OCI-LY3 (cell line): ENCODE data around the gene UBR1.

Experiments used
- H2AFZ ChIP-seq: fragments of 200-600, 300-600 bp; shearing (Covaris generic); 2 replicates; pipeline ENCODE4 v1.6.0; 2014; ENCODE audit warnings: antibody characterized with exemption, low read depth, low read length
- H3K27ac ChIP-seq: fragments of 200-600, 300-600 bp; sonication (generic); 2 replicates; pipeline ENCODE4 v1.5.1; 2014; ENCODE audit warnings: mild to moderate bottlenecking, low read length, moderate library complexity, mixed read lengths
- H3K27me3 ChIP-seq: fragments of 200-600, 300-600 bp; sonication (generic); 2 replicates; pipeline ENCODE4 v1.6.1; 2014; ENCODE audit warnings: low read depth, low read length, mixed read lengths
- H3K36me3 ChIP-seq: fragments of 200-600, 300-600 bp; sonication (generic); replicated peaks from 2 replicates; pipeline ENCODE3; 2014; ENCODE audit warnings: low read depth, low read length, mixed read lengths
- H3K4me1 ChIP-seq: fragments of 300-600, 200-600 bp; sonication (generic); 2 replicates; pipeline ENCODE4 v1.6.1; 2014; ENCODE audit warnings: low read length, mixed read lengths
- H3K4me2 ChIP-seq: fragments of 200-600, 300-600 bp; sonication (generic); 2 replicates; pipeline ENCODE4 v1.6.1; 2014; ENCODE audit warnings: low read length, mixed read lengths
- H3K4me3 ChIP-seq: fragments of 300-600, 200-600 bp; sonication (generic); 2 replicates; pipeline ENCODE4 v1.5.1; 2014; ENCODE audit warnings: antibody characterized with exemption, mild to moderate bottlenecking, low read length, moderate library complexity
- H3K79me2 ChIP-seq: fragments of 300-600, 200-600 bp; shearing (Covaris generic); 2 replicates; pipeline ENCODE4 v1.6.1; 2014; ENCODE audit warnings: mild to moderate bottlenecking, low read length, mixed read lengths
- H3K9ac ChIP-seq: fragments of 300-600, 200-600 bp; shearing (Covaris generic); 2 replicates; pipeline ENCODE4 v1.6.0; 2014; ENCODE audit warnings: mild to moderate bottlenecking, low read length, moderate library complexity
- H3K9me3 ChIP-seq: fragments of 200-600, 300-600 bp; shearing (Covaris generic); 2 replicates; pipeline ENCODE4 v1.6.1; 2014; ENCODE audit warnings: low read length, mixed read lengths; ENCODE audit not compliant: insufficient read depth
- H4K20me1 ChIP-seq: fragments of 200-600, 300-600 bp; sonication (generic); 2 replicates; pipeline ENCODE4 v1.6.1; 2016; ENCODE audit warnings: low read length, mixed read lengths; ENCODE audit not compliant: insufficient read depth
- EZH2phosphoT487 ChIP-seq: fragments of 200-600 bp; shearing (Covaris generic); IDR thresholded peaks from 2 replicates; pipeline ENCODE4 v1.6.1; 2018; ENCODE audit warnings: antibody characterized with exemption, mixed run types, low read depth
- TF ChIP-seq, protein P1 (sequence below): fragments of 200-600, 300-600 bp; sonication (generic); IDR thresholded peaks from 2 replicates; pipeline ENCODE4 v1.5.1; 2014; ENCODE audit warnings: antibody characterized with exemption, low read length, low read depth

UBR1 gene

GRCh38 chr15:43106486-43106829, 620 bp upstream of the UBR1 start:
- Histone ChIP-seq H3K27ac (peak overlapping the region; percentile 28), H3K36me3 (peaks cover 19% of the 10 kb centered on the region), H3K9me3 (no peaks in the 10 kb centered on the region), H3K4me1 (peaks cover 7% of the 10 kb centered on the region; the same call in 1 of the 2 replicates), H3K4me3 (peak overlapping the region; percentile 92), H3K79me2 (peaks cover 40% of the 10 kb centered on the region), H4K20me1 (no peaks in the 10 kb centered on the region), H3K9ac (peak overlapping the region; percentile 84), H3K4me2 (peak overlapping the region; percentile 71), H2AFZ (peak overlapping the region; percentile 48; the same call in 1 of the 2 replicates), H3K27me3 (no peaks in the 10 kb centered on the region)
- TF ChIP-seq, protein P1, sequence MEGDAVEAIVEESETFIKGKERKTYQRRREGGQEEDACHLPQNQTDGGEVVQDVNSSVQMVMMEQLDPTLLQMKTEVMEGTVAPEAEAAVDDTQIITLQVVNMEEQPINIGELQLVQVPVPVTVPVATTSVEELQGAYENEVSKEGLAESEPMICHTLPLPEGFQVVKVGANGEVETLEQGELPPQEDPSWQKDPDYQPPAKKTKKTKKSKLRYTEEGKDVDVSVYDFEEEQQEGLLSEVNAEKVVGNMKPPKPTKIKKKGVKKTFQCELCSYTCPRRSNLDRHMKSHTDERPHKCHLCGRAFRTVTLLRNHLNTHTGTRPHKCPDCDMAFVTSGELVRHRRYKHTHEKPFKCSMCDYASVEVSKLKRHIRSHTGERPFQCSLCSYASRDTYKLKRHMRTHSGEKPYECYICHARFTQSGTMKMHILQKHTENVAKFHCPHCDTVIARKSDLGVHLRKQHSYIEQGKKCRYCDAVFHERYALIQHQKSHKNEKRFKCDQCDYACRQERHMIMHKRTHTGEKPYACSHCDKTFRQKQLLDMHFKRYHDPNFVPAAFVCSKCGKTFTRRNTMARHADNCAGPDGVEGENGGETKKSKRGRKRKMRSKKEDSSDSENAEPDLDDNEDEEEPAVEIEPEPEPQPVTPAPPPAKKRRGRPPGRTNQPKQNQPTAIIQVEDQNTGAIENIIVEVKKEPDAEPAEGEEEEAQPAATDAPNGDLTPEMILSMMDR: no peak
- TF ChIP-seq EZH2phosphoT487: no peak

GRCh38 chr15:43105077-43105736, 631 bp downstream of the UBR1 start:
- Histone ChIP-seq H3K4me3 (peak overlapping the region; percentile 92), H3K4me2 (peak overlapping the region; percentile 86), H3K9me3 (no peaks in the 10 kb centered on the region), H4K20me1 (no peaks in the 10 kb centered on the region), H2AFZ (peak overlapping the region; percentile 68), H3K4me1 (peaks cover 7% of the 10 kb centered on the region; the same call in 1 of the 2 replicates), H3K36me3 (peaks cover 25% of the 10 kb centered on the region), H3K27ac (peak overlapping the region; percentile 28), H3K79me2 (peaks cover 48% of the 10 kb centered on the region), H3K9ac (peak overlapping the region; percentile 84), H3K27me3 (no peaks in the 10 kb centered on the region)
- TF ChIP-seq, protein P1: no peak
- no peak for TF ChIP-seq EZH2phosphoT487

DNA sequence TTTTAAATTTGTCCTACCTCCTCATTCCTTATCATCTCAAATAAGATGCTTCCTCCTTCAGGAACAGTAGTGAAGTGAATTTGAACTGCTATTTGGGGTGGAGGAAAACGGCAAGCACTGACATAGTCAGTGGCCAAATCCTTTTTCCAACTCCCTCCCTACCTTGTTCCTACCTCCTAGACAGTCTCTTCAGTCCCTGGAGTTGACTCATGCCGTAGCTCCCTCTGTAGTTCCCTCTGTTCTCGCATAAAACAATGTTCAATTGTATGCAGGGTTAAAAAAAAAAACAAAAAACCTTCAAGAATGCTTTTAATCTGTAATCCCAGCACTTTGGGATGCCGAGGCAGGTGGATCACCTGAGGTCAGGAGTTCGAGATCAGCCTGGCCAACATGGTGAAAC, 1.4 kb downstream of the UBR1 start:
- Histone ChIP-seq H4K20me1 (no peaks in the 10 kb centered on the region), H3K9me3 (no peaks in the 10 kb centered on the region), H3K36me3 (peaks cover 27% of the 10 kb centered on the region), H3K79me2 (peaks cover 53% of the 10 kb centered on the region), H3K4me2 (peak overlapping the region; percentile 86), H2AFZ (no peak overlapping the region), H3K27me3 (no peaks in the 10 kb centered on the region), H3K4me1 (peaks cover 7% of the 10 kb centered on the region; the same call in 1 of the 2 replicates), H3K9ac (no peak overlapping the region), H3K27ac (no peak overlapping the region), H3K4me3 (no peak overlapping the region)
- TF ChIP-seq EZH2phosphoT487: no peak
- TF ChIP-seq, protein P1: no peak

- H3K4me2 ChIP-seq: no peak overlapping the region
- H4K20me1 ChIP-seq: no peaks in the 10 kb centered on the region
- peaks cover 27% of the 10 kb centered on the region for H3K36me3 ChIP-seq
- H3K27ac ChIP-seq: no peak overlapping the region
- no peak overlapping the region for H3K4me3 ChIP-seq
- no peak overlapping the region for H3K9ac ChIP-seq
- no peaks in the 10 kb centered on the region for H3K9me3 ChIP-seq
- H3K4me1 ChIP-seq: peaks cover 7% of the 10 kb centered on the region; the same call in 1 of the 2 replicates
- no peak for TF ChIP-seq EZH2phosphoT487
- TF ChIP-seq, protein P1: no peak
- no peaks in the 10 kb centered on the region for H3K27me3 ChIP-seq
- H3K79me2 ChIP-seq: peaks cover 53% of the 10 kb centered on the region
- no peak overlapping the region for H2AFZ ChIP-seq
Measured at GRCh38 chr15:43103907-43104306, 1.9 kb downstream of the UBR1 start.
